OCI-LY3 (cell line): ENCODE results near the gene DDX19B.

Experiments used
- CTCF ChIP-seq: fragments of 200-600, 300-600 bp; sonication (generic); IDR thresholded peaks from 2 replicates; pipeline ENCODE4 v1.5.1; 2014; ENCODE audit warnings: antibody characterized with exemption, low read length, low read depth
- EZH2phosphoT487 ChIP-seq: fragments of 200-600 bp; shearing (Covaris generic); IDR thresholded peaks from 2 replicates; pipeline ENCODE4 v1.6.1; 2018; ENCODE audit warnings: antibody characterized with exemption, mixed run types, low read depth

GRCh38 chr16:70380919-70381603 lies 82.1 kb downstream of the DDX19B start:
- TF ChIP-seq CTCF (peak; percentile 35; the same call in 1 of the 2 replicates), EZH2phosphoT487 (no peak)
